ENCODE results near the gene CTR9.

The CTR9 gene

GRCh38 chr11:10731064-10731680, 19.9 kb upstream of the CTR9 start:
- H3K4me3 ChIP-seq, result no peak overlapping the region
- TF ChIP-seq Cebpa-rat (IDR thresholded peaks at IDR 0.05), result no peak

GRCh38 chr11:10735481-10736475, 15.3 kb upstream of the CTR9 start:
- TF ChIP-seq Cebpa-rat (IDR thresholded peaks at IDR 0.05), result no peak
- H3K27ac ChIP-seq, result peak overlapping the region in 10 of 11 experiments; percentile 37 to 77 (median 66); a peak in 17 of 22 replicates
- peak overlapping the region in 4 of 10 experiments; percentile 30 to 56 (median 38); a peak in 7 of 20 replicates for H3K4me3 ChIP-seq

More at GRCh38 chr11:10731064-10731680, 19.9 kb upstream of the CTR9 start:
- Histone ChIP-seq H3K9me3 (replicated peaks in 1 of 11) (peaks cover 7 to 29% (median 15%) of the 10 kb centered on the region in 11 experiments), H3K36me3 (no peaks in the 10 kb centered on the region), H3K27ac (no peak overlapping the region), H3K27me3 (peaks cover 0 to 64% (median 0%) of the 10 kb centered on the region in 11 experiments; a peak in 5 of 22 replicates), H4K20me1 (no peaks in the 10 kb centered on the region), H3K9ac (no peak overlapping the region), H3K4me1 (peaks cover 8 to 35% (median 19%) of the 10 kb centered on the region in 10 experiments), H3K4me2 (peak overlapping the region in 3 of 11 experiments; percentile 10 to 17 (median 16); a peak in 2 of 22 replicates)

GRCh38 chr11:10742460-10743208, 8.4 kb upstream of the CTR9 start:
- Histone ChIP-seq H3K4me3 (no peak overlapping the region), H3K36me3 (no peaks in the 10 kb centered on the region), H3K4me2 (peak overlapping the region; percentile 33 to 92 (median 69); a peak in 21 of 22 replicates), H4K20me1 (no peaks in the 10 kb centered on the region), H3K9me3 (replicated peaks in 1 of 11) (no peaks in the 10 kb centered on the region), H3K27me3 (no peaks in the 10 kb centered on the region), H3K9ac (no peak overlapping the region), H3K4me1 (peaks cover 18 to 28% (median 24%) of the 10 kb centered on the region in 10 experiments), H3K27ac (no peak overlapping the region)
- TF ChIP-seq Cebpa-rat (IDR thresholded peaks at IDR 0.05), result no peak

More at GRCh38 chr11:10735481-10736475, 15.3 kb upstream of the CTR9 start:
- H3K4me1 ChIP-seq, result peaks cover 5 to 30% (median 12%) of the 10 kb centered on the region in 10 experiments; a peak in 19 of 20 replicates
- peak overlapping the region; percentile 17 to 76 (median 69); a peak in 20 of 22 replicates for H3K9ac ChIP-seq
- no peaks in the 10 kb centered on the region for H4K20me1 ChIP-seq
- H3K4me2 ChIP-seq, result peak overlapping the region; percentile 67 to 86 (median 77)
- peaks cover 0 to 12% (median 0%) of the 10 kb centered on the region in 11 experiments; a peak in 5 of 22 replicates for H3K9me3 ChIP-seq (replicated peaks in 1 of 11)
- H3K36me3 ChIP-seq, result no peaks in the 10 kb centered on the region
- peaks cover 0 to 18% (median 0%) of the 10 kb centered on the region in 11 experiments; a peak in 3 of 22 replicates for H3K27me3 ChIP-seq

- peak overlapping the region; percentile 33 to 92 (median 70) for H3K4me2 ChIP-seq
- H3K27ac ChIP-seq, result no peak overlapping the region
- H4K20me1 ChIP-seq, result no peaks in the 10 kb centered on the region
- peak overlapping the region in 3 of 11 experiments; percentile 1 to 45 (median 39); a peak in 3 of 22 replicates for H3K9ac ChIP-seq
- TF ChIP-seq Cebpa-rat (IDR thresholded peaks at IDR 0.05), result no peak
- peak overlapping the region in 1 of 10 experiments; percentile 29; a peak in 1 of 20 replicates for H3K4me3 ChIP-seq
- H3K9me3 ChIP-seq (replicated peaks in 1 of 11), result no peaks in the 10 kb centered on the region
- no peaks in the 10 kb centered on the region for H3K27me3 ChIP-seq
- H3K36me3 ChIP-seq, result no peaks in the 10 kb centered on the region
- H3K4me1 ChIP-seq, result peaks cover 21 to 36% (median 32%) of the 10 kb centered on the region in 10 experiments
These were observed 7.6 kb upstream of the CTR9 start for GRCh38 chr11:10743354-10744000.

- Histone ChIP-seq H3K27ac (no peak overlapping the region), H3K4me2 (peak overlapping the region in 7 of 11 experiments; percentile 55 to 92 (median 72); a peak in 13 of 22 replicates), H3K4me1 (peaks cover 29 to 44% (median 39%) of the 10 kb centered on the region in 10 experiments), H3K9me3 (replicated peaks in 1 of 11) (no peaks in the 10 kb centered on the region), H3K36me3 (no peaks in the 10 kb centered on the region), H3K9ac (no peak overlapping the region), H3K27me3 (no peaks in the 10 kb centered on the region), H3K4me3 (no peak overlapping the region), H4K20me1 (no peaks in the 10 kb centered on the region)
- no peak for TF ChIP-seq Cebpa-rat (IDR thresholded peaks at IDR 0.05)
These were observed 6.8 kb upstream of the CTR9 start for GRCh38 chr11:10744206-10744605.

- H3K27ac ChIP-seq, result no peak overlapping the region
- no peaks in the 10 kb centered on the region for H3K36me3 ChIP-seq
- TF ChIP-seq Cebpa-rat (IDR thresholded peaks at IDR 0.05), result no peak
- no peaks in the 10 kb centered on the region for H3K27me3 ChIP-seq
- H3K9me3 ChIP-seq (replicated peaks in 1 of 11), result no peaks in the 10 kb centered on the region
- peaks cover 33 to 57% (median 46%) of the 10 kb centered on the region in 10 experiments for H3K4me1 ChIP-seq
- no peak overlapping the region for H3K4me3 ChIP-seq
- no peak overlapping the region for H3K9ac ChIP-seq
- H3K4me2 ChIP-seq, result no peak overlapping the region
- H4K20me1 ChIP-seq, result peaks cover 0 to 5% (median 0%) of the 10 kb centered on the region in 11 experiments; a peak in 6 of 22 replicates
These were observed 4.2 kb upstream of the CTR9 start for GRCh38 chr11:10746871-10747270.

- Histone ChIP-seq H3K4me2 (peak overlapping the region in 10 of 11 experiments; percentile 9 to 71 (median 44); a peak in 16 of 22 replicates), H3K27ac (peak overlapping the region in 10 of 11 experiments; percentile 16 to 87 (median 71); a peak in 19 of 22 replicates), H3K4me1 (peaks cover 32 to 57% (median 46%) of the 10 kb centered on the region in 10 experiments), H3K4me3 (no peak overlapping the region), H3K9ac (peak overlapping the region in 6 of 11 experiments; percentile 20 to 62 (median 39); a peak in 8 of 22 replicates), H4K20me1 (peaks cover 0 to 12% (median 6%) of the 10 kb centered on the region in 11 experiments; a peak in 7 of 22 replicates), H3K27me3 (no peaks in the 10 kb centered on the region), H3K36me3 (peaks cover 0 to 3% (median under 1%) of the 10 kb centered on the region in 11 experiments; a peak in 9 of 22 replicates), H3K9me3 (replicated peaks in 1 of 11) (no peaks in the 10 kb centered on the region)
- TF ChIP-seq Cebpa-rat (IDR thresholded peaks at IDR 0.05), result no peak
These were observed 3.3 kb upstream of the CTR9 start for GRCh38 chr11:10747733-10748132.
